Stimulated activated CD4-positive, alpha-beta T cell treated with anti-CD3 and anti-CD28 coated beads, Interleukin-2, amount 100 ng/mL, for 24 hours (primary cell): ENCODE results near the gene M1AP.

Experiments used
- DNase-seq, 2 donors: peaks; one replicate each; pipeline ENCODE4 v3.0.0-alpha.2; 2020

Gene M1AP, protein sequence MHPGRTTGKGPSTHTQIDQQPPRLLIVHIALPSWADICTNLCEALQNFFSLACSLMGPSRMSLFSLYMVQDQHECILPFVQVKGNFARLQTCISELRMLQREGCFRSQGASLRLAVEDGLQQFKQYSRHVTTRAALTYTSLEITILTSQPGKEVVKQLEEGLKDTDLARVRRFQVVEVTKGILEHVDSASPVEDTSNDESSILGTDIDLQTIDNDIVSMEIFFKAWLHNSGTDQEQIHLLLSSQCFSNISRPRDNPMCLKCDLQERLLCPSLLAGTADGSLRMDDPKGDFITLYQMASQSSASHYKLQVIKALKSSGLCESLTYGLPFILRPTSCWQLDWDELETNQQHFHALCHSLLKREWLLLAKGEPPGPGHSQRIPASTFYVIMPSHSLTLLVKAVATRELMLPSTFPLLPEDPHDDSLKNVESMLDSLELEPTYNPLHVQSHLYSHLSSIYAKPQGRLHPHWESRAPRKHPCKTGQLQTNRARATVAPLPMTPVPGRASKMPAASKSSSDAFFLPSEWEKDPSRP

GRCh38 chr2:74648009-74648443, at the start of gene M1AP:
TSS of gene M1AP (minus strand) at chr2:74648330. CDS start at chr2:74640275, 8,055 bp downstream.
- peak in 1 of 2 donors; percentile 19 for DNase-seq

GRCh38 chr2:74696829-74697228, 48.7 kb upstream of the M1AP start:
- no peak for DNase-seq

GRCh38 chr2:74695663-74696062, 47.5 kb upstream of the M1AP start:
- no peak for DNase-seq

DNA sequence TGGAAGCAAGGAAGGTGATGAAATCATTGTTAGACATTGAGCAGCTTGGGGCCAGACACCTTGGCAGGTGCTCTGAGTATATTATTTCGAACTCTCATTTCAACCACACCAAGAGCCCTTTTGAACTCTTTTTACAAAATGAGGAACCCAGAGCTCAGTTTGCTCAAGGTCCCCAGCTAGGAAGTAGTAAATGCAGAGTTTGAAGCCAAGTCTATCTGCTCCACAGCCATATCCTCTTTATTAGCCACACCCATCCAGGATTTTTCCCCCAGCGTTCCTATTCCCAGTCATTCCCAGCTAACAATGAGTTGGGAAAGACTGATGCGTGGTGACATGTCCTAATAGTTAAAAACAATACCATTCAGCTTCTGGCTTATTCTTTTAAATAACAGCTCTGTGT, 46.2 kb upstream of the M1AP start:
- no peak for DNase-seq

DNA sequence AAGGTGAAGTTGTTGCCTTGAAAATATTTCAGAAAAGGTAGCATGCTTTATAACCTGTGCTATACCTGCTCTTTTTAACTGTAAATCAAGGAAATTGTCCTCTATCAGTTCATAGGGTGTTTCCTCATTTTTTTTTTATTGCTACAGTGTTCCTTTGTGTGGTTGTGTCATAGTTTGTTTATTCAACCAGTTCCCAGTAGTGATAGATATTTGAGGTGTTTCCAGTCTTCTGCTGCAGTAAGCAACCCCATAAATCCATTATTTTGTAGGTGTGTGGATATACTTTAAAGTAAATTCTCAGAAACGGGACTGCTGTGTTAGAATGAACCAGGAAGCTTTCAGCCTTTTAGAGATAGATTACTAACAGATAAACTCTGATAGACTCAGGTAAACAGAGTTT, 45.5 kb upstream of the M1AP start:
- DNase-seq = no peak

DNA sequence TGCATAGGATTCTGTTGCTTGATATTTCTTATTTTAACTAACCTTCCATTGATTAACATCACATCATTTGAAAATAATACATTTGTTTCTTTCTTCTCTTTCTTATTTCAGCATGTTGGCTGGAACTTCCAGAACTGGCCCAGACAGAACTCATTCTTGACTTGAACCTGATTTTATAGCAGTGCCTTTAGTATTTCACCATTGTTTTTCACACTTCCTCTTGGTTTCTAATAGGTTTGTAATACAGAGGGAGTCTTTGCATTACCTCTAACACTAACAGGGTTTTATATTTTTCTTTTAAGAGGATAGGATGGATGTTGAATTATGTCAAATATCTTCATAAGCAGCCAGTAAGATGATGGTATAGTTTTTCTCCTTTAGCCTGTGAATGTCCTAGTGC, 45.1 kb upstream of the M1AP start:
- no peak for DNase-seq

GRCh38 chr2:74691929-74692328, 43.8 kb upstream of the M1AP start:
- DNase-seq = no peak

- no peak for DNase-seq
Measured at GRCh38 chr2:74690571-74690970, 42.4 kb upstream of the M1AP start.

DNA sequence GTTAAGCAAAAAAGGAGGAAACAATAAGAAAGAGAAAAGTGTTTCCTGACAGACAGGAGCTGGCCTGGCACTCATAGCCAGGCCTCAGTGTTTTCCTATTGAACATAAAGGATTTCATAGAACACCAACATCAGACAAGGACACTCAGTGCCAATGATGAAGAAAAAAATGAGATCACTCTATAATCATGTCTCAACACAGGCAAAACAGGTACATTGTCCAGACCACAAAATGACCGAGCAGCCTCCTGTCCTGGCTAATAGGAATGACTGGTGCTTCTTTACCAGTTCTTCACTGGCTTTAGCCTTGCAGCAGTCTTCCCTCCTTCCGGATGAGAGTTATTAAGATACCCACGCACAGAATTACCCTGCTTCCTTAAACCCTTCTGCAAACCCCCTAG, 41.5 kb upstream of the M1AP start:
- no peak for DNase-seq

GRCh38 chr2:74688881-74689280, 40.8 kb upstream of the M1AP start:
- no peak for DNase-seq

DNA sequence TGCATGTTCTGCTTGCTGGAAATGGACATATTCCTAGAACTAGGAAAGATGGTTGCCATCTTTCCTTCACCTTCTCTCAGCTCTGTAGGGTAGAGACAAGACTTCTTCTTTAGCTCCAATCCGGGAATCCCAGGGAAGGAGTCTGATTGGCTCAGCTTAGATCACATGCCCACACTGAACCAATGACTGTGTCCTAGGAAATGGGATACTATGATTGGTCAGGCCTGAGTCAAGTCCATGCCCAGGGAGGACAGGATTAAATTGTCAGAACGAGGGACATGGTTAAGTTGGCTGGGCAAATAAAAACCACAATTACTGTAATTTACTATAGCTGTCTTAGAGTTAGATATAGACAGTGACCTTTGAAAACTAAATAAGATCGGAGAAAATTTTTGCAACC, 37.3 kb upstream of the M1AP start:
- no peak for DNase-seq

DNA sequence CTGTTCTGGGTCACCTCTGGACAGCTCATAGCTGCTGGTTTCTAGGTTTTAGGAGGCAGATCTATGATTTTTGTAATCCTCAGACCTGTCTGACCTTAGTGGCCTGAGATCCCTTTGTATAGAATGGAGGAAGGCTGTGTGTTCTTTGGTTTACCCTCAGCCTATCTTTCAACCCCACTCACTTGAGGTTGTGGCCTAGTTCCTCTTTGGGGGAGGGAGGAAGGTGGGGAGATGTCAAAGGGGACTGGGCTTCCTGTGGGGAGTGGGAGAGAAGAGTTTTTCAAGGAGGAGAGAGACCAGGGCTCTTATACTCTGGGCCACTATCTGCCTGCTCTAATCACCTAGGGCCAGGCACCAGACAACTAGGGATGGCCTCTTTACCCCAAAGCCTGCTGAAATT, 34.4 kb upstream of the M1AP start:
- DNase-seq = no peak

- no peak for DNase-seq
Measured at GRCh38 chr2:74679615-74680014, 31.5 kb upstream of the M1AP start.

DNA sequence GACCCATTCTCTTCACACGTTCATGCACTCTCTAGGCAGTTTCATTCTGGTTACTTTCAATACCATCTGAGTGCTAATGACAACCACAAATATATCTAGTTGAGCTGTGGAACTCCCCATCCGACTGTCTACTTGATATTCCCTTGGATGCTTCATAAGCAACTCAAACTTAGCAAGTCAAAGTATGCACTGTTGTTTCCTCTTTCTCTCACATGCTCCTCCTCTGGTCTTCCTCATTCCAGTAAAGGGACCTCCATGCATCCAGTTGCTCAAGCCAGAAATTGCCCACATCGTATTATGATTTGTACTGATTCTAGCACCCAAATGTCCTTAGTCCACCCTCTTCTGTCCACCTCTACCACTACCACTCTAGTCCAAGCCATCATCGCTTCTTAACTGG, 28.2 kb upstream of the M1AP start:
- DNase-seq = no peak

DNA sequence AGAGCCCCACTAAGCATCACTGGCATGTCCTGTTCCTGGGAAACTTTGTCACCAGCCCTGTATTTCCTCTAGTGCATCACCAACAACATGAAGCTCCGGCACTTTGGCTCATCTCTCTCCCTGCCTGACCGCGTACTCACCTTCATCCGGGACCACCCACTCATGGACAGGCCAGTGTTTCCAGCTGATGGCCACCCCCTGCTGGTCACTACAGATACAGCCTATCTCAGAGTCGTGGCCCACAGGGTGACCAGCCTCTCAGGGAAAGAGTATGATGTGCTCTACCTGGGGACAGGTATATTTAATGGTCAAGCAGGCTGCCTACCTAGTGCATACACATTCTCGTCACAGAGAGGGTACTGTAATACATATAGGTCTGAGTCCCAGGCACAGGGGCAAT, 27.0 kb upstream of the M1AP start:
- DNase-seq = no peak

DNA sequence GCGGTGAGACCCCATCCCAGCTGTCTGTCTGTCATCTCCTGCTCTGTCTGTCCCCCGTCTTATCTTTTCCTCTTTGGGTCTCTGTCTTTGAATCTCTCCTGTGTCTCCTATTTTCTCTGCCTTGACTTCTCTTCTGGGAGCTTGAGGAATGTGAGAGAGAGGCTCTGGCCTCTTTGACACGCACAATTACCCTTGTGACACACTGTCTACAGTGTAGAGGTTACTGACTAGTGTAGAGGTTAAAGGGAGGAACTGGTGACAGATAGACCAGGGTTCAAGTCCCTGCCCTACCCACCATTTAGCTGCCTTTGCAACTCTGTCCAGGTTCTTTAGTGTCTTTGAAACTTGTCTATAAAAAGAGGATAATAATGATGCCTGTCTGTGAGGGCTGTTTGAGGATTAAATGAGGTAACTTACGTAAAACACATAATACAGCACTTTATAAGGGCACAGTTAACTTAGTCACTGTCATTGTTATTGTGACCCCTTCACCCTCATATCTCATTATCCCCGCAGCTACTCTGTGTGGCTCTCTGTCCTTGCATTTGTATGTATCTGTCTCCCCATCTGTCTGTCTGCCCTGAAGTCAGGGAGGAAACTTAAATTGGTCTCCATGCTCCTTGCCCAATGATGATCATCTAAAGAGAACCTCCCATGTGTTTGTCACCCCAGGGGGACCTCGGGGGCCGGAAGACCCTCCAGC, 25.8 kb upstream of the M1AP start:
- DNase-seq = no peak

DNA sequence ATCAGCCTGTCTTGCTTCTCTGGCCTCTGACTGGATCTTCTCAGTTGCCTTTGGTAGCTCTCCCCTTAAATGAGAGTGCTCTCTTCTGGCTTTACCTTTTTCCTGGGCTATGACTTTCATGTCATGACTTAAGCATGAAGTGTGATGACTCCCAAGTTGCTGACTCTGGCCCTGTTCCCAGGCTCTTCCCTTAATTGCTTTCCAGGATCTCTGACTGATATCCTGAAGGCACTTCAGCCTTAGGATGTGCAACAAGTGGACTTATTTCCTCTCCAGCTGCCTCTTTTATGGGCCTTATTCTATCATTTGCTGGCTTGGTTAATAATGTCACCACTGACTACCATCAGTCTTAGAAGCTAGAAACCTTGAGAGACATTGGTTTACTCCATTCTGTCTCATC, 23.3 kb upstream of the M1AP start:
- no peak for DNase-seq

DNA sequence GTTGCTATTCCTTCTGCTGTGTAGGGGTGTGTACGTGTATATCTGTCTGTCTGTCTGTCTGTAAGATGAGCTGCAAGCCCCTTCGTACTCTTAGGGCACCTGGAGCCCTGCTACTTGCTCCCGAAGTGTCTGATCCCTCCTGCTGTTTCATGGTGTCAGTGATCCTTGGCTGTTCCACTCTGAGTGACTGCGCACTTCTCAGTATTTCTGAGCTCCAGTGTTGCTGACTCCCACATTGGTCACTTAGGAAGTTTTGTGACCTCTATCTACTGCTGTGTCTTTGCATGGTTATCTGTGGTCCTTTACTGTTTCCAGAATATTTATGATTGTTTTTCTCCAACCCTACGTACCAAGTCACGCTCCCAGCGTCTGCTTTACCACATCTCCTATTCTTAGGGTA, 22.1 kb upstream of the M1AP start:
- DNase-seq = no peak

GRCh38 chr2:74668087-74668486, 20.0 kb upstream of the M1AP start:
- no peak for DNase-seq

- DNase-seq = no peak
Measured at GRCh38 chr2:74659462-74659861, 11.3 kb upstream of the M1AP start.

GRCh38 chr2:74658516-74658915, 10.4 kb upstream of the M1AP start:
- no peak for DNase-seq

DNA sequence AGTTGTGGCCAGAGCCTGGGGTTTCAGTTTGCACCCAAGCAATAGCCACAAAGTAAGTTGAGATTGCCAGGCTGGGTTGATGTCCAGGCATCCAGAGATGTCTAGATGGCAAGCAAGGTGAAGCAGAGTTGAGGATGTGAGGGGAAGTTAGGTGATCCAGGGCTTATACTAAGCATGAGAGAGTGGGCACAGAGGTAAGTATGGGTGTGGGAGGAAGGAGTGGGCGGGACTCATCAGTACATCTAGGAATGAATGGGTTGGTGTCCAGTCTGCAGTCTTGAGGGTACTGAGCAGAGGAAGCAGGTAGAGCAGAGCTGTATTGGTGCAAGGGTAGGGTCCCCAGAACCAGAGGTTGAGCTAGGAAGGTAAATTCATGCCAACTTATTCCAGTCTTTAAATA, 7.4 kb upstream of the M1AP start:
- no peak for DNase-seq

- peak; percentile 95 for DNase-seq
Measured at GRCh38 chr2:74653985-74654882, 6.1 kb upstream of the M1AP start, which contains the start of gene SEMA4F. TSS of gene SEMA4F (plus strand) at chr2:74654247. CDS start at chr2:74654377, 130 bp downstream.
